GM19035 (cell line): Measurements from ENCODE around the gene MAPT.
"Not testable (repeated sequence)": the region's sequence is repeated elsewhere in the genome, so short reads cannot be mapped to it uniquely, and the experiment has no call there.

Experiments
- ATAC-seq: cut with Tn5 transposase; IDR thresholded peaks from one replicate; pipeline ENCODE4 v1.9.1; 2021; ENCODE audit not compliant: unreplicated experiment

MAPT gene

GRCh38 chr17:45923511-45924268 lies 29.3 kb downstream of the MAPT start:
- no peak for ATAC-seq

GRCh38 chr17:45924332-45924820 lies 30.0 kb downstream of the MAPT start:
- ATAC-seq: no peak

- ATAC-seq: no peak
Measured at GRCh38 chr17:45925311-45925710, 31.0 kb downstream of the MAPT start.

GRCh38 chr17:45927247-45927646 lies 32.9 kb downstream of the MAPT start:
- ATAC-seq: no peak

- no peak for ATAC-seq
Measured at GRCh38 chr17:45929344-45929743, 35.0 kb downstream of the MAPT start.

- no peak for ATAC-seq
Measured at GRCh38 chr17:45930420-45930951, 36.1 kb downstream of the MAPT start.

- no peak for ATAC-seq
Measured at GRCh38 chr17:45931677-45932076, 37.3 kb downstream of the MAPT start.

- no peak for ATAC-seq
Measured at GRCh38 chr17:45934044-45934979, 40.0 kb downstream of the MAPT start.

- no peak for ATAC-seq
Measured at GRCh38 chr17:45935197-45935709, 40.9 kb downstream of the MAPT start.

GRCh38 chr17:45935710-45936509 lies 41.6 kb downstream of the MAPT start:
- ATAC-seq: no peak

GRCh38 chr17:45936610-45937009 lies 42.3 kb downstream of the MAPT start:
- ATAC-seq: no peak

GRCh38 chr17:45937186-45937585 lies 42.8 kb downstream of the MAPT start:
- not testable (repeated sequence) for ATAC-seq

- ATAC-seq: no peak
Measured at GRCh38 chr17:45939395-45939794, 45.0 kb downstream of the MAPT start.

- no peak for ATAC-seq
Measured at GRCh38 chr17:45940293-45940692, 45.9 kb downstream of the MAPT start.

- ATAC-seq: no peak
Measured at GRCh38 chr17:45940826-45941225, 46.5 kb downstream of the MAPT start.

GRCh38 chr17:45941395-45941794 lies 47.0 kb downstream of the MAPT start:
- no peak for ATAC-seq

- ATAC-seq: no peak
Measured at GRCh38 chr17:45942284-45942683, 47.9 kb downstream of the MAPT start.

- ATAC-seq: no peak
Measured at GRCh38 chr17:45946841-45947256, 52.5 kb downstream of the MAPT start.

GRCh38 chr17:45948498-45948880 lies 54.1 kb downstream of the MAPT start:
- ATAC-seq: no peak

- no peak for ATAC-seq
Measured at GRCh38 chr17:45948881-45949624, 54.7 kb downstream of the MAPT start.
